ENCODE measurements around the gene GIMAP8.

GIMAP8 gene

GRCh38 chr7:150450491-150451001 is at the start of gene GIMAP8:
GIMAP8 (plus strand) TSS chr7:150450630; CDS start chr7:150466699, 16,069 bp downstream.
- H3K4me3 ChIP-seq (ENCODE audit: low read depth, low read length) = peak within 1 kb of the TSS; percentile 71
- peak; percentile 82 for DNase-seq (ENCODE audit: low read depth)
- TF ChIP-seq, protein P1, sequence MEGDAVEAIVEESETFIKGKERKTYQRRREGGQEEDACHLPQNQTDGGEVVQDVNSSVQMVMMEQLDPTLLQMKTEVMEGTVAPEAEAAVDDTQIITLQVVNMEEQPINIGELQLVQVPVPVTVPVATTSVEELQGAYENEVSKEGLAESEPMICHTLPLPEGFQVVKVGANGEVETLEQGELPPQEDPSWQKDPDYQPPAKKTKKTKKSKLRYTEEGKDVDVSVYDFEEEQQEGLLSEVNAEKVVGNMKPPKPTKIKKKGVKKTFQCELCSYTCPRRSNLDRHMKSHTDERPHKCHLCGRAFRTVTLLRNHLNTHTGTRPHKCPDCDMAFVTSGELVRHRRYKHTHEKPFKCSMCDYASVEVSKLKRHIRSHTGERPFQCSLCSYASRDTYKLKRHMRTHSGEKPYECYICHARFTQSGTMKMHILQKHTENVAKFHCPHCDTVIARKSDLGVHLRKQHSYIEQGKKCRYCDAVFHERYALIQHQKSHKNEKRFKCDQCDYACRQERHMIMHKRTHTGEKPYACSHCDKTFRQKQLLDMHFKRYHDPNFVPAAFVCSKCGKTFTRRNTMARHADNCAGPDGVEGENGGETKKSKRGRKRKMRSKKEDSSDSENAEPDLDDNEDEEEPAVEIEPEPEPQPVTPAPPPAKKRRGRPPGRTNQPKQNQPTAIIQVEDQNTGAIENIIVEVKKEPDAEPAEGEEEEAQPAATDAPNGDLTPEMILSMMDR (IDR thresholded peaks at IDR 0.05; ENCODE audit: insufficient read depth, low read depth, low read length, missing control alignments) = no peak

DNA sequence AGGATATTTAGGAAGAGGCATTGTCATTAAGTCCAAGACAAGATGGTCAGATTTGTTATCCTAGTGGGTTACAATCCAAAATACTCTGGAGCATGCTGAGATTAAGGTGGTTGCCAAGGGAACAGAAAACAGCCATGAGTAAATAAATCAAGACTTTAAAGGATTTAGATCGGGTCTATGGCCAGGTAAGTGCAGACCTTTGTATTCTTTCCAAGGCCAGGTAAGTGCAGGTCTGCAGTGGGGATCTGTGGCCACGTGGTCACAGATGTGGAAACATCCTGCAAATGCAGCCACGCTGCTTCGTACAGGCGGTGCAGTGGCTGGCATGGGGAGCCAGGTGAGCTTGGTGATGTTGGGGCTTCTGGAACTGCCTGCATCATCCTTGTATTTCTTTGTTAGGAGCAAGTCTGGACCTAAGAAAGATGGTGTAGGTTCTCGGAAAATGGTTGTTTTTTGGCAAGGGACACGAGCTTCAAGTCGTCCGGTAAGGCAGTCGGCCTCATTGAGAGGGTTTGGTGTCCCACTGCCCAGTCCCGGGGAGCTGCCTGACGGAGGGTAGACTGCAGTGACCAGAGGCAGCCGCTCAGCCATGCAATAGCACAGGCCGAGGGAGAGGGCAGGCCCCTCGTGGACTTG is 49.5 kb upstream of the GIMAP8 start:
- no peak for DNase-seq (ENCODE audit: low read depth)
- TF ChIP-seq, protein P1 (IDR thresholded peaks at IDR 0.05; ENCODE audit: insufficient read depth, low read depth, low read length, missing control alignments) = no peak
- no peak overlapping the region for H3K4me3 ChIP-seq (ENCODE audit: low read depth, low read length)

DNA sequence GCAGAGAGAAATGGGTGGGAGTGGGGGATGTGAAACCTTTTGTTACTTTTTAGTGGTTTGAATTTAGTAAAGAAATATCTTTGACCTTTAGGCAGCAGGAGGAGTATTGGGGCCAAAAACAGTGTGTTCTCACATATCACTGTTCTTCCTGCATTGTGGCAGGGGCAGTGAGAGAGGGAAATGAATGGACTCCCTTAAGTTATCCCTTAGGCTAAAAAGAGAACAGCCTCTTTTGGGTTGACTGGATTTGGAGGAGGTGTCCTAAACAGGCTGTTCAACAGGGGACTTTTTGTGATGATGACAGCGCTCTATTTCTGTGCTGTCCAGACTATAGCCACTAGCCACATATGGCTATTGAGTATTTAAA is 49.0 kb upstream of the GIMAP8 start:
- peak; percentile 41 for DNase-seq (ENCODE audit: low read depth)
- TF ChIP-seq, protein P1 (IDR thresholded peaks at IDR 0.05; ENCODE audit: insufficient read depth, low read depth, low read length, missing control alignments) = no peak

GRCh38 chr7:150401861-150402631 is 48.4 kb upstream of the GIMAP8 start:
- DNase-seq (ENCODE audit: low read depth) = no peak
- TF ChIP-seq, protein P1 (IDR thresholded peaks at IDR 0.05; ENCODE audit: insufficient read depth, low read depth, low read length, missing control alignments) = no peak
- H3K4me3 ChIP-seq (ENCODE audit: low read depth, low read length) = no peak overlapping the region

More for the DNA sequence above, 49.0 kb upstream of the GIMAP8 start:
- H3K4me3 ChIP-seq (ENCODE audit: low read depth, low read length) = no peak overlapping the region

GRCh38 chr7:150402671-150403321 is 47.6 kb upstream of the GIMAP8 start:
- no peak overlapping the region for H3K4me3 ChIP-seq (ENCODE audit: low read depth, low read length)
- TF ChIP-seq, protein P1 (IDR thresholded peaks at IDR 0.05; ENCODE audit: insufficient read depth, low read depth, low read length, missing control alignments) = no peak
- DNase-seq (ENCODE audit: low read depth) = no peak

DNA sequence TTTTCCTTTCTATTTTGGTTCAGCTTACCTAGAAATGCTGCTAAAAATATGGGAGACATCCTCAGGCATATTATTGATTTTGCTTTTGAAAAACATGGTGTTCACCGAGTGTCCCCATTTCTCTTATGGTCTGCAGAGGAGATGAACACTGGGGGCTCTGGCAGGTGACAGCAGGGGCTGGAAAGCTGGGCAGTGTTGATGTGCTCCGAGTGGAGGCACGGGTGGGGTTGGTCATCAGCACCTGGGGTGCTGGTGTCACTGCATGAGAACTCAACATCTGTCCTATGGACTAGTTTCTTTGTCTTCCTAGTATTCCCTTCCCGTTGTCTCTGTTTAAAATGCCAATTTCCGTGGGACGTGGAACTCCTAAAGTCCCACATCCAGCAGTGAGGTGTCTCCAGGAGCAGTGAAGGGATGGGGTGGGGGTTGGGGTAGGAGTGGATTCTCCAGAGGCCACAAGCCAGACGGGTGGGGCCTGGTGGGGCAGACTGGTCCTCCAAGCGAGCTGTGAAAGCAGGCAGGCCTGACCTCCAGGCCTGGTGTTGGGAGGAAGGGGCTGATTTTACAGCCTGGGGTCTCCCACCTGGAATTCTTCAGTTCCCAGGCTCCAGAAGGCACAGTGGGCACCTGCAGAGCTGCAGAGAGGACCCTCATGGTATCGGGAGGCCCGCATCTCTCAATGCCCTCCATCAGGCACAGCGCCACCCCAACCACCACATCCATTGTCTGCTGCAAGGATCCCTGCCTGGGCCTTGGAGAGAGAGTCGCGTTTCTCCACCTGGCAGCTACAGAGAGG is 46.9 kb upstream of the GIMAP8 start:
- H3K4me3 ChIP-seq (ENCODE audit: low read depth, low read length) = peak overlapping the region; percentile 69
- DNase-seq (ENCODE audit: low read depth) = no peak
- TF ChIP-seq, protein P1 (IDR thresholded peaks at IDR 0.05; ENCODE audit: insufficient read depth, low read depth, low read length, missing control alignments) = no peak

Data from GM12865 (cell line).